HL-60 (cell line): Measurements from ENCODE around the gene AAK1.

Experiments
- CTCF ChIP-seq: IDR thresholded peaks from one replicate; pipeline ENCODE4 v1.5.1; 2011; ENCODE audit warnings: low read length, control low read depth, inconsistent platforms; ENCODE audit not compliant: insufficient read depth
- POLR2AphosphoS5 ChIP-seq: IDR thresholded peaks from 2 replicates; pipeline ENCODE4 v1.6.1; 2012; ENCODE audit warnings: low read depth
- REST ChIP-seq: IDR thresholded peaks from 2 replicates; pipeline ENCODE4 v1.6.1; 2012; ENCODE audit warnings: low read depth; ENCODE audit not compliant: insufficient replicate concordance

DNA sequence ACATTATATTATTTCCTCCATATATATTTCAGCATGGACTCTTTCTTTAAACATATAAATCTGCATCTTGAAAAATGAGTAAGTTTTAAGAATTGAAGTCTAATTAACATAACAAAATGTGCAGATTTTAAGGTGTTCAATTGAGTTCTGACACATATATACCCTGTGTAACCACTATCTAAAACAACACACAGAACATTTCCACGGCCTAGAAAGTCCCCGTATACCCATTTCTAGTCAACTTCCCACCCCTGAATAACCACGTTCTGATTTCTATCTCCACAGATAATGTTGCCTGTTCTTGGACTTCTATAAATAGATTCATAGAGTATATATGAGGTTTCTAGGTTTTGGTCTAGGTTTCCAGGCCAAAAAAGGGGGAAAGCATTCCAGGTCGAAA is 87.5 kb downstream of the AAK1 start:
- TF ChIP-seq CTCF (no peak), REST (no peak), POLR2AphosphoS5 (no peak)
